Activated naive CD8-positive, alpha-beta T cell treated with anti-CD3 and anti-CD28 coated beads for 36 hours (primary cell): Measurements from ENCODE around the gene SPTBN4. TPM values are rescaled to one million over a fixed set of nuclear protein-coding genes. Genes with fewer than 3 reads are reported as not detected.

Experiments
- DNase-seq: peaks from one replicate; pipeline ENCODE4 v3.0.0; 2021
- H3K27ac Mint-ChIP-seq: one replicate; pipeline ENCODE4 v1.8.0; 2022; ENCODE audit warnings: mild to moderate bottlenecking, moderate library complexity, mixed read lengths
- H3K27me3 Mint-ChIP-seq: one replicate; pipeline ENCODE4 v1.8.0; 2022; ENCODE audit warnings: mild to moderate bottlenecking, mixed read lengths
- H3K36me3 Mint-ChIP-seq: one replicate; pipeline ENCODE4 v1.8.0; 2021; ENCODE audit warnings: mild to moderate bottlenecking, mixed read lengths
- H3K4me1 Mint-ChIP-seq: one replicate; pipeline ENCODE4 v1.8.0; 2021; ENCODE audit warnings: mixed read lengths
- H3K4me3 Mint-ChIP-seq: one replicate; pipeline ENCODE4 v1.8.0; 2022; ENCODE audit warnings: mild to moderate bottlenecking, moderate library complexity, mixed read lengths
- H3K9me3 Mint-ChIP-seq: one replicate; pipeline ENCODE4 v1.8.0; 2022; ENCODE audit warnings: mixed read lengths
- total RNA-seq, 2 experiments: library from RNA; stranded (reverse); gene quantifications; one replicate each; pipeline ENCODE4 v1.2.3, GENCODE V29; 2021

The SPTBN4 gene
- total RNA-seq, 2 experiments from 2014 or later: 1.1 to 2.9 TPM

DNA sequence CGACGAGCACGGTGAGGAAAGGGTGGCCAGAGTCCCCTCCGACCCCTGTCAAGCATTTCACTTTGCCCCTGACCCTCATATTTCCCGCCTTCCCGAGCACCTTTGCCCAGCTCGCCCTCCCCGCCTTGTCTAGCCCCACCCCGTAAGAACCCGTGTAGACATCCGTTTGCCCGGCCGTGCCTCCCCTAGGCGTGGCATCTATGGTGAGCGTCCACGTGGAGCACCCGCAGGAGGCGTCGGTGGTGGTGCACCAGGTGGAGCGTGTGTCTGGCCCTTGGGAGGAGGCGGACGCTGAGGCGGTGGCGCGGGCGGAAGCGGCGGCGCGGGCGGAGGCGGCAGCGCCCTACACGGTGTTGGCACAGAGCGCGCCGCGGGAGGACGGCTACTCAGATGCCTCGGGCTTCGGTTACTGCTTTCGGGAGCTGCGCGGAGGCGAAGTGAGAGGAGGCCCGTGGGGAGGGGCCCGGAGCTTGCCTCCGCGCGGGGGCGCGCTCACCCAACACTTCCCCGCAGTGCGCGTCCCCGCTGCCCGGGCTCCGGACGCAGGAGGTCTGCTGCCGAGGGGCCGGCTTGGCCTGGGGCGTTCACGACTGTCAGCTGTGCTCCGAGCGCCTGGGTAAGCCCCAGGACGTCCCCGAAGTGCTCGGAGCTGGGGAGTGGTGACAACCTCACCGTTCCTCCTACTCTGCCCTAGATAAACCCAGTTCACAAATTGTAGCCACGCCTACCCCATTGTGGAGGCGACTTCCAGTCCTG lies 138.6 kb downstream of the SPTBN4 start:
- Mint-ChIP-seq H3K4me3 (peak overlapping the region; percentile 76), H3K4me1 (peaks cover 52% of the 10 kb centered on the region), H3K27me3 (peaks cover 23% of the 10 kb centered on the region), H3K27ac (peak overlapping the region; percentile 75), H3K9me3 (no peaks in the 10 kb centered on the region), H3K36me3 (no peaks in the 10 kb centered on the region)
- DNase-seq: peak; percentile 81

DNA sequence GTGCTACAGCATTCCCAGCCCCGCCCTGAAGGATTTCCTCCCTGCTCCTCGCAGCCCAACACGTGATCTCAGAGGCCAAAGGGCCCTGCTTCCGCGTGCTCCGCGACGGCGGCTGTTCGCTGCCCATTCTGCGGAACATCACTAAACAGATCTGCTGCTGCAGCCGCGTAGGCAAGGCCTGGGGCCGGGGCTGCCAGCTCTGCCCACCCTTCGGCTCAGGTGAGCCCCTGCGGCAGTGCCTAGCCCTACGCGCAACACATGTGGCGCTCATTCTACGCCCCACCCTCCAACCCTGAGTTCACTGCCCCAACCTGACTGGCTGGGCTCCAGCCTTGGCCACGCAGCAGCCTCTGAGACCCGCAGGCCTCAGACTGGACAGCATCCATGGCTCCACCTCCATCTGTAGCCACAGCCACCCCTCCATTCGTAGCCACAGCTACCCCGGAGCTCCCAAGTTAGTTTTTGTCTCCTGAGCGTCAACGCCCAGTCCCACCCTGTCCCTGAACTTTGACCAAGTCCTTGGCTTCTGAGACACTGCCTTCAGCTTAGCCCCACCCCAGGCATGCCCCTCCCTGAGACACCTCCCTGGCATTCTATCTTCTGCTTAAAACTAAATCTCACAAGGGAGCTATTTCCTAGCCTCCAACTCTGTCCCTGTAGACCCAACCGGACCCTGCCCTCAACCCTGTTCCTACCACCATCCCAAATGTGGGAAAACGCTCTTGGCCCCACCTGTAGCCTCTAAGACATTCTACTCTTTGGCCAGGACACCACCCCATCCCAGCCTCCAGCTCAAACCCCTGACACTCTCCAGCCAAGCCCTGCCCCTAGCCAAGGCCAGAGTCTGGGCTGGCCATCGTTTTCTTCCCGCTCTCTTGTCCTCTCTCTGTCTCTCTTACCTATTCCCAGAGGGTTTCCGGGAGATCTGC lies 140.8 kb downstream of the SPTBN4 start:
- peak overlapping the region; percentile 32 for H3K4me3 Mint-ChIP-seq
- peaks cover 8% of the 10 kb centered on the region for H3K27me3 Mint-ChIP-seq
- H3K4me1 Mint-ChIP-seq: peaks cover 54% of the 10 kb centered on the region
- no peaks in the 10 kb centered on the region for H3K9me3 Mint-ChIP-seq
- no peak overlapping the region for H3K27ac Mint-ChIP-seq
- no peak for DNase-seq
- H3K36me3 Mint-ChIP-seq: peaks cover 5% of the 10 kb centered on the region

- Mint-ChIP-seq H3K27me3 (peaks cover 2% of the 10 kb centered on the region), H3K4me1 (peaks cover 50% of the 10 kb centered on the region), H3K27ac (no peak overlapping the region), H3K4me3 (peak overlapping the region; percentile 32), H3K36me3 (peaks cover 5% of the 10 kb centered on the region), H3K9me3 (no peaks in the 10 kb centered on the region)
- no peak for DNase-seq
These were observed 141.4 kb downstream of the SPTBN4 start for GRCh38 chr19:40608240-40608621.

- Mint-ChIP-seq H3K9me3 (no peaks in the 10 kb centered on the region), H3K4me1 (peaks cover 44% of the 10 kb centered on the region), H3K36me3 (peaks cover 6% of the 10 kb centered on the region), H3K4me3 (peak overlapping the region; percentile 78), H3K27ac (peak overlapping the region; percentile 87), H3K27me3 (no peaks in the 10 kb centered on the region)
- DNase-seq: no peak
These were observed 142.2 kb downstream of the SPTBN4 start for GRCh38 chr19:40608957-40609356.

GRCh38 chr19:40609561-40610395 lies 143.0 kb downstream of the SPTBN4 start:
- Mint-ChIP-seq H3K9me3 (no peaks in the 10 kb centered on the region), H3K4me1 (peaks cover 39% of the 10 kb centered on the region), H3K27ac (peak overlapping the region; percentile 87), H3K27me3 (no peaks in the 10 kb centered on the region), H3K4me3 (peak overlapping the region; percentile 78), H3K36me3 (peaks cover 11% of the 10 kb centered on the region)
- DNase-seq: peak; percentile 90

DNA sequence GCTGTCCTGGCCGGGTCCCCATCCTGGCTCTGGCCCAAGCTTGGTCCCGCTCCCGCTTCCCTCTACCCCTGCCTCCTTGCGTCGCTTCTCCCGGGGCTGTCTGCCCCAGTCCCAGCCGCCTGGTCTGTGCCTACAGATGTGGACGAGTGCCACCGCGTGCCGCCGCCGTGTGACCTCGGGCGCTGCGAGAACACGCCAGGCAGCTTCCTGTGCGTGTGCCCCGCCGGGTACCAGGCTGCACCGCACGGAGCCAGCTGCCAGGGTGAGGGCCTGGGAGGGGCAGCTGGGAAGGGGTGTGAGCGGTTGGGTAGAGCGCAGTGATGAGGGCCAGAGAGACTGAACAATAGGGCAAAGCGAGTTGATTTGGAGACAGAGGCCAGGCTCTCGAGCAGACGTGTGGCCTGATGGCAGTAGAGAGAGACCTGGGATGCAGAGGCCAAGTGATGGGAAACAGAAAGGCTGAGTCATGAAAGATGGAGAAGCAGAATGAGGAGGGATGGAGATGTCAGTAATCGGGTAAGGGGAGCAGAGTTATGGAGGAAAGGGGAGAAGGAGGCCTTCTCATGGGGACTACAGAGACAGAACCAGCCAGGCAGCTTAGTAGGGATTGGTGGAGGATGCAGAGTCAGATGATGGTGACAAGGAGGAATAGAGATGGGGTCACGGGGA lies 143.7 kb downstream of the SPTBN4 start:
- H3K4me3 Mint-ChIP-seq: peak overlapping the region; percentile 78
- H3K9me3 Mint-ChIP-seq: no peaks in the 10 kb centered on the region
- peaks cover 17% of the 10 kb centered on the region for H3K36me3 Mint-ChIP-seq
- H3K27ac Mint-ChIP-seq: peak overlapping the region; percentile 87
- H3K27me3 Mint-ChIP-seq: no peaks in the 10 kb centered on the region
- peaks cover 43% of the 10 kb centered on the region for H3K4me1 Mint-ChIP-seq
- DNase-seq: peak; percentile 70

DNA sequence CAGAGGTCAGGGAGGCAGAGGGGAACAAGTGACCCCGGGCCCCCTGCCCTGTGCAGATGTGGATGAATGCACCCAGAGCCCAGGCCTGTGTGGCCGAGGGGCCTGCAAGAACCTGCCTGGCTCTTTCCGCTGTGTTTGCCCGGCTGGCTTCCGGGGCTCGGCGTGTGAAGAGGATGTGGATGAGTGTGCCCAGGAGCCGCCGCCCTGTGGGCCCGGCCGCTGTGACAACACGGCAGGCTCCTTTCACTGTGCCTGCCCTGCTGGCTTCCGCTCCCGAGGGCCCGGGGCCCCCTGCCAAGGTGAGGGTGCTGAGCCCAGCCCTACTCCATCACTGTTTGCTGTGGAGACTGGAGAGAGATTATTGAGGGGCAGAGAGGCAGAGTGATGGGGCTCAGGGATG lies 144.3 kb downstream of the SPTBN4 start:
- peak overlapping the region; percentile 78 for H3K4me3 Mint-ChIP-seq
- no peak for DNase-seq
- H3K27me3 Mint-ChIP-seq: no peaks in the 10 kb centered on the region
- H3K9me3 Mint-ChIP-seq: no peaks in the 10 kb centered on the region
- H3K27ac Mint-ChIP-seq: peak overlapping the region; percentile 87
- peaks cover 23% of the 10 kb centered on the region for H3K36me3 Mint-ChIP-seq
- peaks cover 44% of the 10 kb centered on the region for H3K4me1 Mint-ChIP-seq

- DNase-seq: no peak
- H3K4me1 Mint-ChIP-seq: peaks cover 50% of the 10 kb centered on the region
- H3K27me3 Mint-ChIP-seq: no peaks in the 10 kb centered on the region
These were observed 145.3 kb downstream of the SPTBN4 start for GRCh38 chr19:40611900-40612698.

GRCh38 chr19:40612831-40613689 lies 146.3 kb downstream of the SPTBN4 start:
- peaks cover 46% of the 10 kb centered on the region for H3K4me1 Mint-ChIP-seq
- H3K4me3 Mint-ChIP-seq: peak overlapping the region; percentile 97
- DNase-seq: peak; percentile 77
- peak overlapping the region; percentile 97 for H3K27ac Mint-ChIP-seq
- H3K36me3 Mint-ChIP-seq: peaks cover 29% of the 10 kb centered on the region
- H3K9me3 Mint-ChIP-seq: no peaks in the 10 kb centered on the region
- no peaks in the 10 kb centered on the region for H3K27me3 Mint-ChIP-seq

More at GRCh38 chr19:40611900-40612698, 145.3 kb downstream of the SPTBN4 start:
- H3K9me3 Mint-ChIP-seq: no peaks in the 10 kb centered on the region
- peak overlapping the region; percentile 30 for H3K27ac Mint-ChIP-seq
- peaks cover 27% of the 10 kb centered on the region for H3K36me3 Mint-ChIP-seq
- H3K4me3 Mint-ChIP-seq: peak overlapping the region; percentile 78

GRCh38 chr19:40613690-40614621 lies 147.2 kb downstream of the SPTBN4 start:
- Mint-ChIP-seq H3K27me3 (no peaks in the 10 kb centered on the region), H3K4me3 (peak overlapping the region; percentile 97), H3K9me3 (no peaks in the 10 kb centered on the region), H3K36me3 (peaks cover 29% of the 10 kb centered on the region), H3K27ac (peak overlapping the region; percentile 97), H3K4me1 (peaks cover 41% of the 10 kb centered on the region)
- peak; percentile 89 for DNase-seq

- Mint-ChIP-seq H3K36me3 (peaks cover 35% of the 10 kb centered on the region), H3K4me1 (peaks cover 44% of the 10 kb centered on the region), H3K27me3 (no peaks in the 10 kb centered on the region), H3K27ac (peak overlapping the region; percentile 97), H3K9me3 (no peaks in the 10 kb centered on the region), H3K4me3 (peak overlapping the region; percentile 97)
- peak; percentile 91 for DNase-seq
These were observed 148.0 kb downstream of the SPTBN4 start for GRCh38 chr19:40614622-40615411.
